HS-5 (cell line): ENCODE results near the gene ZNF512B.
"Not testable (repeated sequence)": the region's sequence is repeated elsewhere in the genome, so short reads cannot be mapped to it uniquely, and the experiment has no call there.

Experiments used
- DNase-seq: peaks from one replicate; pipeline ENCODE4 v3.0.0-alpha.2; 2012; ENCODE audit warnings: low read depth

The ZNF512B gene

GRCh38 chr20:63932606-63933160, 37.0 kb downstream of the ZNF512B start:
- DNase-seq, result no peak

DNA sequence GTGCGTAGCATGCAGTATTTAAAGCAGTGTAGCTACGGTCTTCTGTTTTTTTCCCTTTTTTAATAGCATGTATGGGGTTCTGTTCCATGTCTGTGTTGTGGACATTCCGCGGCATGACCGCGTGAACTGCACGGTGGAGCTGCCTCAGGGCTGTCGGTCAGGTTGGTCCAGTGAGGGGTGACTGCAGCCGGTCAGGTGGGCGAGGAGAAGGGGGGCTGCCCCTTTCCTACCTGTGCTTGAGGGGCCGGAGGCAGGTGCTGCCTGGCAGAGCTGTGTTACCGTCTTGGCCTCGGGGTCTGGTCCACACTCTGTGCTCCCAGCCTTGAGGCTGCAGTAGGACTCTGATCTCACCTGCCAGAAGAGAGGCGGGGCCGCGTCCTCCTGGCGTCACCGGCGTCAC, 38.0 kb downstream of the ZNF512B start:
- no peak for DNase-seq

DNA sequence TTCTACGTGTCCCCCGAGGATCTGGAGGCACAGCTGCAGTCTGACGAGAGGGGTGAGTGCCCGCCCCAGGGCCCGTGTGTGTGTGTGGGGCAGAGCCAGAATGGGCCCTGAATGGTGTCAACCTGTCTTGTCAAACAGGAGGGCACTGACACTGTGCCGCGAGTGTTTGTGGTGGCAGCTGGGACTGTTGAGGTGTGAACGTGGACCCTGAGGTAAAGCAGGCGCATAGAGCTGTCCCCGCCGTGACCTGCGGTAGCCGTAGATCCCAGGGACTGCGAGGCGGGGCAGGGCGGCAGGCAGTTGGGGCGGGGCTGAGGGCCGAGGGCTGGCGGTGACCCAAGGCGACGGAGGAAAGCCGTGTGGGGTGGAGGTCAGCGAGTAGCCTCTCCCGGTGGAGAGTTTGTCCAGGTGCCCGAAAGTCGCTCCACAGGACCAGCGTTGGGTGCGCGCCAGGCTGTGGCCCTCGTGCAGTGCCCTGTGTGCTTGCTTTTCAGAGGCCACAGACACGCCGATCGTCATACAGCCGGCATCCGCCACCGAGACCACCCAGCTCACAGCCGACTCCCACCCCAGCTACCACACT, 38.7 kb downstream of the ZNF512B start:
- no peak for DNase-seq

- DNase-seq, result not testable (repeated sequence)
Measured at GRCh38 chr20:63929473-63929883, 40.3 kb downstream of the ZNF512B start.

DNA sequence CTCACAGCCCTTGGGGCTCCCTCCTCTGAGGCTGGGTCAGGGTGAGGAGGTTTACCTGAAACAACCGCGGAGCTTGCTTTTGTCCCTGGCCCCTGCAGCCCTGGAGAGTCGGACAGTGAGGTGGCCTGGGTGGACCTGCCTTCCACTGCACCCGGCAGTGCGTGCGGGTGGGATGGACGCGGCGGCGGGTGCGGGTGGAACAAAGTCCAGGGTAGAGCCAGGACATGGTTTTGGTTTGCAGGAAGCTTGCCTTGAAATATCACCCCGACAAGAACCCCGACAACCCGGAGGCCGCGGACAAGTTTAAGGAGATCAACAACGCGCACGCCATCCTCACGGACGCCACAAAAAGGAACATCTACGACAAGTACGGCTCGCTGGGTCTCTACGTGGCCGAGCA, 40.7 kb downstream of the ZNF512B start:
- no peak for DNase-seq

- DNase-seq, result no peak
Measured at GRCh38 chr20:63926298-63926697, 43.4 kb downstream of the ZNF512B start.

GRCh38 chr20:63924241-63924640, 45.5 kb downstream of the ZNF512B start:
- no peak for DNase-seq

DNA sequence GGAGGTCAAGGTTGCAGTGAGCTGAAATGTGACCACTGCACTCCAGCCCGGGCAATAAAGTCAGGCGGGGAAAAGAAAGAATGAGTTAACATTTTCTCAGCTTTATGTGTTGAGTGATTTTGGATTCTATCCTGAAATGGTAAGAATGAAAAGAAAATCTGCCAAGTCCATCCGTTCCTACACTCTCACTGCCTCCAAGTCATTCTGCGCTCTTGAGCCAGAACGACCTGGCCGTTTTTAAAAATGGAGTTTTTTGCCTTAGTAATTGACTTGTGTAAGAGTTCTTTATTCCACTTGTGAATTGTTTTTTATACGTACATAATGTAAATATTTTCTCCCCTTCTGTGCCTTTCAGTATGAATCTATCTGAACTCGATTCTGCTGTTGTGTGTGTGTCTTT, 46.1 kb downstream of the ZNF512B start:
- DNase-seq, result no peak

GRCh38 chr20:63920226-63920625, 49.5 kb downstream of the ZNF512B start:
- no peak for DNase-seq

- no peak for DNase-seq
Measured at GRCh38 chr20:63919130-63919529, 50.6 kb downstream of the ZNF512B start.

- no peak for DNase-seq
Measured at GRCh38 chr20:63917811-63918210, 51.9 kb downstream of the ZNF512B start.

- DNase-seq, result not testable (repeated sequence)
Measured at GRCh38 chr20:63916371-63916939, 53.3 kb downstream of the ZNF512B start.

- no peak for DNase-seq
Measured at GRCh38 chr20:63915471-63915870, 54.3 kb downstream of the ZNF512B start.

- no peak for DNase-seq
Measured at GRCh38 chr20:63913768-63914167, 56.0 kb downstream of the ZNF512B start.

- DNase-seq, result no peak
Measured at GRCh38 chr20:63911176-63911575, 58.6 kb downstream of the ZNF512B start.

GRCh38 chr20:63908008-63908682, 61.6 kb downstream of the ZNF512B start:
- no peak for DNase-seq
